Erythroblast (primary cell): ENCODE data around the gene CILP2.

Experiments used
- GATA1 ChIP-seq: IDR thresholded peaks from 2 replicates; pipeline ENCODE4 v1.6.1; 2011; ENCODE audit warnings: low read depth, mild to moderate bottlenecking, control low read depth, low read length, moderate library complexity
- POLR2A ChIP-seq: IDR thresholded peaks from 2 replicates; pipeline ENCODE4 v1.6.1; 2011; ENCODE audit warnings: mild to moderate bottlenecking, low read length

- no peak for TF ChIP-seq POLR2A
- no peak for TF ChIP-seq GATA1
Measured at GRCh38 chr19:19561946-19562664, 24.0 kb downstream of the CILP2 start.
